MCF 10A (cell line): Measurements from ENCODE around the gene GEMIN7. TPM values are rescaled to one million over a fixed set of nuclear protein-coding genes. Genes with fewer than 3 reads are reported as not detected.

Source experiments
- BruUV-seq: library from RNA; stranded (reverse); fragments of 400-500 nt; replicated peaks from 2 replicates; lab custom pipeline; 2021; lab: Mats Ljungman, UMichigan
- CTCF ChIA-PET: fragments of 300-600 bp; sonication (Branson Sonifier 250); formaldehyde crosslinking; extraction: SDS; loops from one replicate; lab custom pipeline; 2021; ENCODE audit warnings: antibody characterized with exemption, inconsistent platforms; lab: Yijun Ruan, JAX
- POLR2A ChIA-PET: fragments of 300-600, 350-650 bp; sonication (Branson Sonifier 250); formaldehyde crosslinking; extraction: SDS; loops from one replicate; lab custom pipeline; 2020; ENCODE audit warnings: antibody characterized with exemption, inconsistent platforms; lab: Yijun Ruan, JAX
- DNase-seq: peaks from one replicate; pipeline ENCODE4 v3.0.0-alpha.2; 2018; ENCODE audit not compliant: unreplicated experiment
- H3K27ac Mint-ChIP-seq: one replicate; pipeline ENCODE4 v1.8.0; 2022; ENCODE audit warnings: mild to moderate bottlenecking, low read depth, mixed read lengths; ENCODE audit not compliant: unreplicated experiment
- H3K27me3 Mint-ChIP-seq: one replicate; pipeline ENCODE4 v1.8.0; 2022; ENCODE audit warnings: mixed read lengths; ENCODE audit not compliant: insufficient read depth, unreplicated experiment
- H3K36me3 Mint-ChIP-seq: one replicate; pipeline ENCODE4 v1.8.0; 2022; ENCODE audit warnings: mild to moderate bottlenecking, moderate library complexity, mixed read lengths; ENCODE audit not compliant: insufficient read depth, unreplicated experiment
- H3K4me1 Mint-ChIP-seq: one replicate; pipeline ENCODE4 v1.8.0; 2022; ENCODE audit warnings: mixed read lengths; ENCODE audit not compliant: insufficient read depth, unreplicated experiment
- H3K4me3 Mint-ChIP-seq: one replicate; pipeline ENCODE4 v1.8.0; 2022; ENCODE audit warnings: mild to moderate bottlenecking, moderate library complexity, mixed read lengths; ENCODE audit not compliant: unreplicated experiment
- H3K9me3 Mint-ChIP-seq: one replicate; pipeline ENCODE4 v1.8.0; 2022; ENCODE audit warnings: mixed read lengths; ENCODE audit not compliant: unreplicated experiment
- intact Hi-C: fragments of 100-400 bp; cut with micrococcal nuclease; formaldehyde crosslinking; loops from 2 replicates; pipeline ENCODE4 v1.14.1; 2022
- total RNA-seq: library from RNA; stranded (reverse); gene quantifications from 2 replicates; pipeline ENCODE4 v1.2.3, GENCODE V29; 2022
- TF ChIP-seq, protein P1 (sequence below): fragments of 200-600 bp; IDR thresholded peaks from one replicate; pipeline ENCODE4 v1.8.0; 2022; ENCODE audit warnings: antibody characterized with exemption, mild to moderate bottlenecking; ENCODE audit not compliant: unreplicated experiment

The GEMIN7 gene
- total RNA-seq, 1 experiment from 2014 or later = 21.0 TPM

GRCh38 chr19:45047188-45047797, 31.8 kb upstream of the GEMIN7 start:
- ChIA-PET CTCF (interaction anchor here (1.1 kb wide), 1 partner anchor 12 kb away, joined by 6 read pairs; no protein-coding TSS in a partner anchor), POLR2A (interaction anchor here (0.7 kb wide), 2 partner anchors 62 to 337 kb away, joined by 3 to 4 read pairs; no protein-coding TSS in a partner anchor)
- H3K27ac Mint-ChIP-seq = no peak overlapping the region
- no TSS peak for BruUV-seq
- intact Hi-C loops = no loop called here
- no peaks in the 10 kb centered on the region for H3K27me3 Mint-ChIP-seq
- H3K4me3 Mint-ChIP-seq = no peak overlapping the region
- DNase-seq = no peak
- no peaks in the 10 kb centered on the region for H3K9me3 Mint-ChIP-seq
- TF ChIP-seq, protein P1, sequence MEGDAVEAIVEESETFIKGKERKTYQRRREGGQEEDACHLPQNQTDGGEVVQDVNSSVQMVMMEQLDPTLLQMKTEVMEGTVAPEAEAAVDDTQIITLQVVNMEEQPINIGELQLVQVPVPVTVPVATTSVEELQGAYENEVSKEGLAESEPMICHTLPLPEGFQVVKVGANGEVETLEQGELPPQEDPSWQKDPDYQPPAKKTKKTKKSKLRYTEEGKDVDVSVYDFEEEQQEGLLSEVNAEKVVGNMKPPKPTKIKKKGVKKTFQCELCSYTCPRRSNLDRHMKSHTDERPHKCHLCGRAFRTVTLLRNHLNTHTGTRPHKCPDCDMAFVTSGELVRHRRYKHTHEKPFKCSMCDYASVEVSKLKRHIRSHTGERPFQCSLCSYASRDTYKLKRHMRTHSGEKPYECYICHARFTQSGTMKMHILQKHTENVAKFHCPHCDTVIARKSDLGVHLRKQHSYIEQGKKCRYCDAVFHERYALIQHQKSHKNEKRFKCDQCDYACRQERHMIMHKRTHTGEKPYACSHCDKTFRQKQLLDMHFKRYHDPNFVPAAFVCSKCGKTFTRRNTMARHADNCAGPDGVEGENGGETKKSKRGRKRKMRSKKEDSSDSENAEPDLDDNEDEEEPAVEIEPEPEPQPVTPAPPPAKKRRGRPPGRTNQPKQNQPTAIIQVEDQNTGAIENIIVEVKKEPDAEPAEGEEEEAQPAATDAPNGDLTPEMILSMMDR = no peak
- peaks cover 80% of the 10 kb centered on the region for H3K36me3 Mint-ChIP-seq
- H3K4me1 Mint-ChIP-seq = peaks cover 20% of the 10 kb centered on the region

GRCh38 chr19:45049073-45049736, 29.9 kb upstream of the GEMIN7 start:
- Mint-ChIP-seq H3K4me1 (peaks cover 21% of the 10 kb centered on the region), H3K9me3 (no peaks in the 10 kb centered on the region), H3K36me3 (peaks cover 82% of the 10 kb centered on the region), H3K4me3 (no peak overlapping the region), H3K27me3 (no peaks in the 10 kb centered on the region), H3K27ac (peak overlapping the region; percentile 51)
- ChIA-PET POLR2A (interaction anchor here (0.6 to 1.2 kb wide), 5 partner anchors 10 to 87 kb away, joined by 3 to 4 read pairs (median 3); partner anchors contain the start of genes CLASRP and ZNF296), CTCF (interaction anchor here (0.6 to 1.7 kb wide), 2 partner anchors 11 to 40 kb away, joined by 4 to 6 read pairs; no protein-coding TSS in a partner anchor)
- BruUV-seq = no TSS peak
- TF ChIP-seq, protein P1 = no peak
- DNase-seq = no peak
- intact Hi-C loops = no loop called here

GRCh38 chr19:45050036-45050435, 29.0 kb upstream of the GEMIN7 start:
- H3K27ac Mint-ChIP-seq = no peak overlapping the region
- no peaks in the 10 kb centered on the region for H3K9me3 Mint-ChIP-seq
- ChIA-PET CTCF (interaction anchor here (0.6 to 1.7 kb wide), 5 partner anchors 10 to 39 kb away, joined by 4 to 6 read pairs (median 4); no protein-coding TSS in a partner anchor), POLR2A (interaction anchor here (0.6 to 1.2 kb wide), 3 partner anchors 11 to 63 kb away, joined by 3 to 4 read pairs (median 3); partner anchors contain the start of gene CLASRP)
- no peak for DNase-seq
- H3K4me1 Mint-ChIP-seq = peaks cover 21% of the 10 kb centered on the region
- H3K27me3 Mint-ChIP-seq = no peaks in the 10 kb centered on the region
- H3K4me3 Mint-ChIP-seq = no peak overlapping the region
- no TSS peak for BruUV-seq
- intact Hi-C loops = no loop called here
- TF ChIP-seq, protein P1 = no peak
- peaks cover 80% of the 10 kb centered on the region for H3K36me3 Mint-ChIP-seq
